Epithelial cell of proximal tubule (primary cell): ENCODE results near the gene UBL3. TPM values are rescaled to one million over a fixed set of nuclear protein-coding genes. Genes with fewer than 3 reads are reported as not detected.

Source experiments
- DNase-seq: peaks from one replicate; pipeline ENCODE4 v3.0.0-alpha.2; 2011; ENCODE audit warnings: low read depth
- H3K4me3 ChIP-seq: 2 replicates; pipeline ENCODE4 v1.5.1; 2011; ENCODE audit warnings: low read depth, mild to moderate bottlenecking, low read length
- CTCF ChIP-seq: conservative IDR thresholded peaks from 2 replicates; pipeline ENCODE4 v1.5.1; 2012; ENCODE audit warnings: low read depth, mild to moderate bottlenecking, low read length
- total RNA-seq: library from RNA; depleted of rRNA; stranded (reverse); fragments of >200 nt; gene quantifications from 2 replicates; pipeline ENCODE4 v1.2.3, GENCODE V29; 2015

UBL3 gene
- total RNA-seq, 1 donor from 2014 or later = 10.0 TPM

GRCh38 chr13:29748097-29748496 is 102.3 kb downstream of the UBL3 start:
- no peak overlapping the region for H3K4me3 ChIP-seq
- DNase-seq = no peak
- TF ChIP-seq CTCF = no peak

- DNase-seq = no peak
- TF ChIP-seq CTCF = no peak
- H3K4me3 ChIP-seq = no peak overlapping the region
These were observed 104.2 kb downstream of the UBL3 start for GRCh38 chr13:29746148-29746677.

GRCh38 chr13:29745704-29746103 is 104.7 kb downstream of the UBL3 start:
- no peak overlapping the region for H3K4me3 ChIP-seq
- TF ChIP-seq CTCF = no peak
- DNase-seq = no peak

- no peak overlapping the region for H3K4me3 ChIP-seq
- no peak for TF ChIP-seq CTCF
- DNase-seq = peak; percentile 48
These were observed 107.1 kb downstream of the UBL3 start for GRCh38 chr13:29743201-29743786.

GRCh38 chr13:29740961-29741360 is 109.5 kb downstream of the UBL3 start:
- DNase-seq = no peak
- no peak for TF ChIP-seq CTCF
- H3K4me3 ChIP-seq = no peak overlapping the region

GRCh38 chr13:29737061-29737460 is 113.4 kb downstream of the UBL3 start:
- H3K4me3 ChIP-seq = no peak overlapping the region
- TF ChIP-seq CTCF = no peak
- DNase-seq = peak; percentile 16

GRCh38 chr13:29733147-29733611 is 117.2 kb downstream of the UBL3 start:
- H3K4me3 ChIP-seq = no peak overlapping the region
- DNase-seq = no peak
- TF ChIP-seq CTCF = no peak
